T-helper 2 cell treated with Interferon-gamma antibody and Interleukin-4, amounts not matched to agents 100 ng/mL and 5 ng/mL, for 36 hours (primary cell): ENCODE data around the gene VSIG8. TPM values are rescaled to one million over a fixed set of nuclear protein-coding genes. Genes with fewer than 3 reads are reported as not detected.
"Not testable (repeated sequence)": the region's sequence is repeated elsewhere in the genome, so short reads cannot be mapped to it uniquely, and the experiment has no call there.

Source experiments
- intact Hi-C: fragments of 100-400 bp; cut with micrococcal nuclease; formaldehyde crosslinking; loops from one replicate; pipeline ENCODE4 v1.15.1; 2023
- total RNA-seq: library from RNA; stranded (reverse); gene quantifications from 2 replicates; pipeline ENCODE4 v1.2.3, GENCODE V29; 2022

The VSIG8 gene
- not detected in 2 replicates for total RNA-seq

- intact Hi-C loops, result no loop called here
Measured at GRCh38 chr1:159862557-159862956, at the start of gene VSIG8. Gene VSIG8 (minus strand): TSS chr1:159862657. CDS start chr1:159862521, 136 bp downstream.

GRCh38 chr1:159911326-159912070, 49.0 kb upstream of the VSIG8 start:
- intact Hi-C loops, result no loop called here

GRCh38 chr1:159908031-159908940, 45.8 kb upstream of the VSIG8 start:
- intact Hi-C loops, result no loop called here

GRCh38 chr1:159906960-159907359, 44.5 kb upstream of the VSIG8 start:
- intact Hi-C loops, result no loop called here

- intact Hi-C loops, result not testable (repeated sequence)
Measured at GRCh38 chr1:159904036-159904435, 41.6 kb upstream of the VSIG8 start.

GRCh38 chr1:159902541-159902940, 40.1 kb upstream of the VSIG8 start:
- intact Hi-C loops, result no loop called here

GRCh38 chr1:159900755-159901360, 38.4 kb upstream of the VSIG8 start:
- intact Hi-C loops, result no loop called here

- intact Hi-C loops, result no loop called here
Measured at GRCh38 chr1:159900086-159900680, 37.7 kb upstream of the VSIG8 start, which contains the start of gene CFAP45. Gene CFAP45 (minus strand): TSS chr1:159900165. CDS start chr1:159900098, 67 bp downstream.

GRCh38 chr1:159899634-159900033, 37.2 kb upstream of the VSIG8 start:
- intact Hi-C loops, result not testable (repeated sequence)

- intact Hi-C loops, result no loop called here
Measured at GRCh38 chr1:159898527-159898926, 36.1 kb upstream of the VSIG8 start.

GRCh38 chr1:159897962-159898361, 35.5 kb upstream of the VSIG8 start:
- intact Hi-C loops, result no loop called here

- intact Hi-C loops, result no loop called here
Measured at GRCh38 chr1:159896546-159896930, 34.1 kb upstream of the VSIG8 start.

GRCh38 chr1:159895836-159896545, 33.5 kb upstream of the VSIG8 start:
- intact Hi-C loops, result no loop called here

GRCh38 chr1:159895286-159895685, 32.8 kb upstream of the VSIG8 start:
- intact Hi-C loops, result no loop called here

- intact Hi-C loops, result loop anchor here (1.0 to 2.0 kb wide), 2 partner anchors 32 to 114 kb away; partner anchors contain the start of gene TAGLN2
Measured at GRCh38 chr1:159892944-159893343, 30.5 kb upstream of the VSIG8 start.

GRCh38 chr1:159891275-159892157, 29.1 kb upstream of the VSIG8 start:
- intact Hi-C loops, result loop anchor here (1.0 to 2.0 kb wide), 4 partner anchors 33 to 111 kb away; partner anchors contain the start of genes DUSP23 and TAGLN2

- intact Hi-C loops, result loop anchor here (2.0 kb wide), 1 partner anchor 36 kb away; no protein-coding TSS in a partner anchor
Measured at GRCh38 chr1:159890390-159890789, 27.9 kb upstream of the VSIG8 start.

- intact Hi-C loops, result loop anchor here (2.0 kb wide), 1 partner anchor 35 kb away; no protein-coding TSS in a partner anchor
Measured at GRCh38 chr1:159889821-159890252, 27.4 kb upstream of the VSIG8 start.

- intact Hi-C loops, result no loop called here
Measured at GRCh38 chr1:159889202-159889601, 26.7 kb upstream of the VSIG8 start.
